Stomach (tissue), 4 donors: ENCODE data around the gene IL31RA.

Experiments
- CTCF ChIP-seq, 7 experiments: fragments of 450-650 bp in 4 of 7; fragments of 200-600 bp in 3 of 7; sonication (generic) in 3 of 7; IDR thresholded peaks; one replicate each; pipeline ENCODE4 v1.5.1; 2016 to 2019; ENCODE audit warnings: antibody characterized with exemption in 7 of 7, control low read depth in 2 of 7, mild to moderate bottlenecking in 1 of 7
- EP300 ChIP-seq: sonication (generic); formaldehyde crosslinking; IDR thresholded peaks from one replicate; pipeline ENCODE4 v1.6.1; 2017; ENCODE audit warnings: antibody characterized with exemption
- POLR2AphosphoS5 ChIP-seq, 3 donors: sonication (generic); formaldehyde crosslinking; IDR thresholded peaks; one replicate each; pipeline ENCODE4 v1.6.1; 2016; ENCODE audit warnings: antibody characterized with exemption in 3 of 3

DNA sequence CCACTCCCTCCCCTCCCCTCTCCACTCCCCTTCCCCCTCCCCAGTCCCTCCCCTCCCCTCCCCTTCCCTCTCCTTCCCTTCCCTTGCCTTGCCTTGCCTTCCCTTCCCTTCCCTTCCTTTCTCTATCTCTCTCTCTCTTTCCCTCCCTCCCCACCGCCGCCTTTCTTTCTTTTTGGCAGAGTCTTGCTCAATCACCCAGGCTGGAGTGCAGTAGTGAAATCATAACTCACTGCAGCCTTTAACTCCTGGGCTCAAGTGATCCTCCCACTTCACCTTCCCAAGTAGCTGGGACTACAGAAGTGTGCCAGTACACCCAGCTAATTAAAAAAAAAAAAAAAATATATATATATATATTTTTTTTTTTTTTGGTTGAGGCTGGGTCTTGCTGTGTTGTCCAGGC, 45.5 kb downstream of the IL31RA start:
- no peak for TF ChIP-seq CTCF (IDR thresholded peaks at IDR 0.05)
- TF ChIP-seq POLR2AphosphoS5 (IDR thresholded peaks at IDR 0.05) = no peak
- no peak for TF ChIP-seq EP300
